HCT116 (cell line): ENCODE results near the gene CAPN3. TPM values are rescaled to one million over a fixed set of nuclear protein-coding genes. Genes with fewer than 3 reads are reported as not detected.

Experiments
- ATAC-seq: fragments of 200-7000 bp; cut with Tn5 transposase; 2 replicates; pipeline ENCODE4 v1.9.1; 2020; ENCODE audit warnings: mild to moderate bottlenecking, moderate library complexity
- BruUV-seq: library from RNA; stranded (reverse); fragments of 400-500 nt; replicated peaks from 2 replicates; lab custom pipeline; 2021; lab: Mats Ljungman, UMichigan
- CTCF ChIA-PET: fragments of 300-600 bp; sonication (Branson Sonifier 250); formaldehyde crosslinking; loops from one replicate; lab custom pipeline; 2021; ENCODE audit warnings: antibody characterized with exemption; lab: Charles Lee
- POLR2A ChIA-PET: fragments of 300-600, 350-600 bp; sonication (Branson Sonifier 250); formaldehyde crosslinking; loops from one replicate; lab custom pipeline; 2021; ENCODE audit warnings: antibody characterized with exemption; lab: Charles Lee
- RAD21 ChIA-PET, 2 experiments: fragments of 300-600 bp; sonication (Branson Sonifier 250); formaldehyde crosslinking; loops; one replicate each; lab custom pipeline; 2023; ENCODE audit warnings: low total read pairs in 2 of 2; ENCODE audit not compliant: uncharacterized antibody in 2 of 2, unreplicated experiment in 2 of 2, low non-redundant PET in 1 of 2; lab: Charles Lee
- DNase-seq: peaks from one replicate; pipeline ENCODE4 v3.0.0-alpha.2; 2010; ENCODE audit warnings: low read depth, low spot score
- H2AFZ ChIP-seq: fragments of 200-600 bp; shearing (Covaris generic), sonication (generic); 2 replicates; pipeline ENCODE4 v1.6.1; 2017; ENCODE audit warnings: low read depth, mixed run types, mixed read lengths, antibody characterized with exemption, low read length; ENCODE audit not compliant: poor library complexity, severe bottlenecking
- H3K27ac ChIP-seq: 2 replicates; pipeline ENCODE4 v1.5.1; 2012; ENCODE audit warnings: low read depth, low read length
- H3K27me3 ChIP-seq: fragments of 200-600 bp; sonication (generic); 2 replicates; pipeline ENCODE4 v1.6.1; 2016; ENCODE audit warnings: mixed run types, low read length, mixed read lengths; ENCODE audit not compliant: insufficient read depth
- H3K36me3 ChIP-seq, 2 experiments: fragments of 200-500 bp in 1 of 2; fragments of 200-600 bp in 1 of 2; sonication (Bioruptor generic) in 1 of 2; sonication (generic) in 1 of 2; 2 replicates each; pipeline versions ENCODE4 v1.5.1 to v1.6.1; 2014 to 2016; ENCODE audit warnings: low read length in 2 of 2, inconsistent platforms in 1 of 2, mixed read lengths in 1 of 2, mixed run types in 1 of 2; ENCODE audit not compliant: insufficient read depth in 2 of 2, control insufficient read depth in 1 of 2
- H3K4me1 ChIP-seq, 2 experiments: fragments of 200-600 bp in 1 of 2; sonication (generic) in 1 of 2; 2 replicates each; pipeline versions ENCODE4 v1.5.1 to v1.6.1; 2012 to 2017; ENCODE audit warnings: low read length in 2 of 2, inconsistent platforms in 1 of 2, mild to moderate bottlenecking in 1 of 2, mixed read lengths in 1 of 2, mixed run types in 1 of 2, moderate library complexity in 1 of 2; ENCODE audit not compliant: insufficient read depth in 2 of 2, control insufficient read depth in 1 of 2
- H3K4me2 ChIP-seq: fragments of 200-600 bp; sonication (generic); 2 replicates; pipeline ENCODE4 v1.6.1; 2017; ENCODE audit warnings: mixed run types, low read length, mixed read lengths
- H3K4me3 ChIP-seq, 2 experiments: fragments of 200-600 bp in 1 of 2; sonication (generic) in 1 of 2; replicated peaks in 1 of 2; 2 replicates each; pipeline ENCODE4 v1.5.1; 2011 to 2016; ENCODE audit warnings: low read length in 2 of 2, control low read depth in 1 of 2, low read depth in 1 of 2, mild to moderate bottlenecking in 1 of 2, mixed read lengths in 1 of 2, mixed run types in 1 of 2
- H3K79me2 ChIP-seq: fragments of 200-600 bp; sonication (generic); 2 replicates; pipeline ENCODE4 v1.6.1; 2017; ENCODE audit warnings: mild to moderate bottlenecking, mixed run types, low read length, moderate library complexity, mixed read lengths; ENCODE audit not compliant: insufficient read depth
- H3K9ac ChIP-seq: fragments of 200-600 bp; sonication (generic); 2 replicates; pipeline ENCODE4 v1.6.1; 2016; ENCODE audit warnings: low read length, mixed read lengths
- H3K9me2 ChIP-seq: fragments of 200-600 bp; sonication (generic), shearing (Covaris generic); 2 replicates; pipeline ENCODE4 v1.6.1; 2017; ENCODE audit warnings: mixed run types, mild to moderate bottlenecking, moderate library complexity; ENCODE audit not compliant: insufficient read depth
- H3K9me3 ChIP-seq, 2 experiments: fragments of 200-500 bp in 1 of 2; fragments of 200-600 bp in 1 of 2; sonication (Bioruptor generic) in 1 of 2; sonication (generic) in 1 of 2; 2 replicates each; pipeline ENCODE4 v1.6.1; 2014 to 2017; ENCODE audit warnings: low read length in 2 of 2, mixed read lengths in 2 of 2, inconsistent platforms in 1 of 2, low read depth in 1 of 2, mild to moderate bottlenecking in 1 of 2, mixed run types in 1 of 2, moderate library complexity in 1 of 2; ENCODE audit not compliant: control insufficient read depth in 1 of 2, insufficient read depth in 1 of 2
- H4K20me1 ChIP-seq: fragments of 200-600 bp; sonication (generic), shearing (Covaris generic); 2 replicates; pipeline ENCODE4 v1.6.1; 2017; ENCODE audit warnings: mixed run types, mild to moderate bottlenecking, moderate library complexity; ENCODE audit not compliant: insufficient read depth
- CBX3 ChIP-seq: IDR thresholded peaks from 2 replicates; pipeline ENCODE4 v1.6.1; 2012; ENCODE audit warnings: low read depth
- EZH2 ChIP-seq: fragments of 200-600 bp; sonication (generic); IDR thresholded peaks from 2 replicates; pipeline ENCODE4 v1.6.1; 2017; ENCODE audit warnings: antibody characterized with exemption, mixed run types
- FOSL1 ChIP-seq: IDR thresholded peaks from 2 replicates; pipeline ENCODE4 v1.6.1; 2012; ENCODE audit warnings: low read depth
- MAX ChIP-seq: IDR thresholded peaks from 2 replicates; pipeline ENCODE4 v1.6.1; 2012
- RAD21 ChIP-seq: IDR thresholded peaks from 2 replicates; pipeline ENCODE4 v1.6.1; 2012; ENCODE audit warnings: low read depth, mild to moderate bottlenecking
- SP1 ChIP-seq: IDR thresholded peaks from 2 replicates; pipeline ENCODE4 v1.6.1; 2012; ENCODE audit warnings: low read depth
- intact Hi-C: fragments of 100-400 bp; cut with micrococcal nuclease; formaldehyde crosslinking; loops from 2 replicates; pipeline ENCODE4 v1.10.0; 2022
- total RNA-seq: library from RNA; stranded (reverse); gene quantifications from one replicate; pipeline ENCODE4 v1.2.1, GENCODE V29; 2021; ENCODE audit not compliant: unreplicated experiment
- TF ChIP-seq, protein P1 (sequence below): IDR thresholded peaks from 2 replicates; pipeline ENCODE4 v1.6.1; 2012; ENCODE audit warnings: low read depth
- TF ChIP-seq, protein P2 (sequence below): IDR thresholded peaks from 2 replicates; pipeline ENCODE4 v1.6.1; 2012

The CAPN3 gene
- total RNA-seq, 1 experiment from 2014 or later = 1.8 TPM

GRCh38 chr15:42348083-42348482, 11.2 kb upstream of the CAPN3 start:
- ChIA-PET RAD21 (no interaction called here), POLR2A (no interaction called here), CTCF (no interaction called here)
- H3K9me3 ChIP-seq = no peaks in the 10 kb centered on the region
- no peaks in the 10 kb centered on the region for H4K20me1 ChIP-seq
- TF ChIP-seq, protein P1, sequence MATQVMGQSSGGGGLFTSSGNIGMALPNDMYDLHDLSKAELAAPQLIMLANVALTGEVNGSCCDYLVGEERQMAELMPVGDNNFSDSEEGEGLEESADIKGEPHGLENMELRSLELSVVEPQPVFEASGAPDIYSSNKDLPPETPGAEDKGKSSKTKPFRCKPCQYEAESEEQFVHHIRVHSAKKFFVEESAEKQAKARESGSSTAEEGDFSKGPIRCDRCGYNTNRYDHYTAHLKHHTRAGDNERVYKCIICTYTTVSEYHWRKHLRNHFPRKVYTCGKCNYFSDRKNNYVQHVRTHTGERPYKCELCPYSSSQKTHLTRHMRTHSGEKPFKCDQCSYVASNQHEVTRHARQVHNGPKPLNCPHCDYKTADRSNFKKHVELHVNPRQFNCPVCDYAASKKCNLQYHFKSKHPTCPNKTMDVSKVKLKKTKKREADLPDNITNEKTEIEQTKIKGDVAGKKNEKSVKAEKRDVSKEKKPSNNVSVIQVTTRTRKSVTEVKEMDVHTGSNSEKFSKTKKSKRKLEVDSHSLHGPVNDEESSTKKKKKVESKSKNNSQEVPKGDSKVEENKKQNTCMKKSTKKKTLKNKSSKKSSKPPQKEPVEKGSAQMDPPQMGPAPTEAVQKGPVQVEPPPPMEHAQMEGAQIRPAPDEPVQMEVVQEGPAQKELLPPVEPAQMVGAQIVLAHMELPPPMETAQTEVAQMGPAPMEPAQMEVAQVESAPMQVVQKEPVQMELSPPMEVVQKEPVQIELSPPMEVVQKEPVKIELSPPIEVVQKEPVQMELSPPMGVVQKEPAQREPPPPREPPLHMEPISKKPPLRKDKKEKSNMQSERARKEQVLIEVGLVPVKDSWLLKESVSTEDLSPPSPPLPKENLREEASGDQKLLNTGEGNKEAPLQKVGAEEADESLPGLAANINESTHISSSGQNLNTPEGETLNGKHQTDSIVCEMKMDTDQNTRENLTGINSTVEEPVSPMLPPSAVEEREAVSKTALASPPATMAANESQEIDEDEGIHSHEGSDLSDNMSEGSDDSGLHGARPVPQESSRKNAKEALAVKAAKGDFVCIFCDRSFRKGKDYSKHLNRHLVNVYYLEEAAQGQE = no peak
- TF ChIP-seq, protein P2, sequence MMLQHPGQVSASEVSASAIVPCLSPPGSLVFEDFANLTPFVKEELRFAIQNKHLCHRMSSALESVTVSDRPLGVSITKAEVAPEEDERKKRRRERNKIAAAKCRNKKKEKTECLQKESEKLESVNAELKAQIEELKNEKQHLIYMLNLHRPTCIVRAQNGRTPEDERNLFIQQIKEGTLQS = no peak
- no peak for TF ChIP-seq CBX3
- no peak for TF ChIP-seq RAD21
- TF ChIP-seq SP1 = no peak
- no peak for TF ChIP-seq FOSL1
- no peak for TF ChIP-seq MAX
- TF ChIP-seq EZH2 = no peak
- H3K27ac ChIP-seq = no peak overlapping the region
- no peaks in the 10 kb centered on the region for H3K4me1 ChIP-seq
- DNase-seq = no peak
- H3K4me2 ChIP-seq = no peak overlapping the region
- no peak overlapping the region for H3K9ac ChIP-seq
- no peaks in the 10 kb centered on the region for H3K27me3 ChIP-seq
- no TSS peak for BruUV-seq
- H3K9me2 ChIP-seq = no peaks in the 10 kb centered on the region
- H3K36me3 ChIP-seq = no peaks in the 10 kb centered on the region
- no peak for ATAC-seq
- no peaks in the 10 kb centered on the region for H3K79me2 ChIP-seq
- no peak overlapping the region for H3K4me3 ChIP-seq
- intact Hi-C loops = no loop called here
- H2AFZ ChIP-seq = no peak overlapping the region
